HG03354 (cell line): Measurements from ENCODE around the gene MMEL1.

Source experiments
- ATAC-seq: cut with Tn5 transposase; IDR thresholded peaks from one replicate; pipeline ENCODE4 v1.9.1; 2021; ENCODE audit warnings: mild to moderate bottlenecking; ENCODE audit not compliant: unreplicated experiment, poor library complexity, severe bottlenecking

MMEL1 gene

DNA sequence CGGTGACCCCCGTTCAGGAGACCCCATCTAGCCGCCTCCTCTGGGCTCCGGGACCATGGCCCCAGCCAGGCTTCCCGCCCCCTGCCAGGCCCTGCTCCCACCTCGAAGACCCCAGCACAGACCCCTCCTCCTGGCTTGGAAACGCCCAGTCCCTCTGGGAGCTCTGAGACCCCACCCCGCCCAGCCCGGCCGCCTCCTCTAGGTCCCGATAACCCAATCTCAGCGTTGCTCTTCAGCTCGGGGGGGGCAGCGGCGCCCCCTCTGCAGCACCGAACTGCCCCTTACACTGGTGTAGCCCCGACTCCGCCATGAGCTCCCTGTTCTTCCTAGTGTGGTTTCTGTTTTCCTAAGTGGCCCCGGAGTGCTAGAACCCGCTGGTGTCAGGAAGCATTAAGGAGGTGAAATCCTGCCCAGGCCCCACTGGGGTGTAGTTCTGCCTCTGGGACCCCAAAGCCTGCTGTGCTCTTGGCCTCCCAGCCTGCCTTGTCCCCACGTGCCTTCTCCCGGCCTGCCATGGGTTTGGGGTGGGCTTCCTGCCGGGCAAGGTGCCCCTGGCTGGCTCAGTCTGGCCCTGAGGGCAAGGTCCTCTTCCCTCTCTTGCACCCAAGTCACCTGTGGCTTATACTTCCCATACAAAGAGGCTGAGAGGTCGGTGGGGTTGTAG is 10.7 kb upstream of the MMEL1 start:
- no peak for ATAC-seq

DNA sequence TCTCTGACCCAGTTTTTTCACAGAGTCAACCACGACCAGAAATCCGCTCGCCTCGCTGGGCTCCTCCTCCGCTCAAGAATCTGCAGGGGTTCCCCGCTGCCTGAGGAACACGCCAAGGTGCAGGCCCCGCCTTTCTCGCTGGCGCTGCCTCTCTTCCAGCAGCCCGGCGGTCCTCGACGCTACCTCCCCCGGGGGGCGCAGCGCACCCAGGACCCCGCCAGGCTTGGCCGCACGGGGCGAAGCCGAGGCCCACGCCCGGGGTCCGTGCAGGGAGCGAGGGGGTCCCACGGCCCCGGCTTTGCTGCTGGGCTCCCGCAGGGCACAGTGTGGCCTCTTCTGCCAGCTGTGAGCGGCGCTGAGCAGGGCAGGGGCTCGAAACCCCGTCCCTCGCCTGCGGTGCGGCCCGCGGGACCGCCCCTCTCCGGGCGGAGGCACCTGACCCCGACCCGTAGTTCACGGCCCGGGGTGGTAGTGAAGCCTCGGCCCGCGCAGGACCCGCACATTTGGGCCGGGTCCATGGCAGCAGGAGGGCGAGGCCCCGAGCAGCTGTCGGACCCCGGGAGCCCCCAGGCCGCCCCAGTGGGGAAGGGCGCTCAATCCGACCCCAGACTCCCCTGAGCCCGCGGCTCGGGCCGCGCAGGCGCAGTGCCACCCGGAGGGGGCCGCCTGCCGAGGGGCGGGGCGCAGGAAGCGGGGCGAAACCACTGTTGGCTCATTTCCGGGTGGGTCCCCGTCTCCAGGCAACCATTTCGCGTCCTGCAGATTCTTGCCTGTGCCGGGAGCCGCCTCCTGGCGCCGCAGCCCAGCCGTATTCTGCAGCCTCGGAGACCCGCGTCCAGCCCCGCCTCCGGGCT is 10.0 kb upstream of the MMEL1 start:
- ATAC-seq: peak; percentile 90

DNA sequence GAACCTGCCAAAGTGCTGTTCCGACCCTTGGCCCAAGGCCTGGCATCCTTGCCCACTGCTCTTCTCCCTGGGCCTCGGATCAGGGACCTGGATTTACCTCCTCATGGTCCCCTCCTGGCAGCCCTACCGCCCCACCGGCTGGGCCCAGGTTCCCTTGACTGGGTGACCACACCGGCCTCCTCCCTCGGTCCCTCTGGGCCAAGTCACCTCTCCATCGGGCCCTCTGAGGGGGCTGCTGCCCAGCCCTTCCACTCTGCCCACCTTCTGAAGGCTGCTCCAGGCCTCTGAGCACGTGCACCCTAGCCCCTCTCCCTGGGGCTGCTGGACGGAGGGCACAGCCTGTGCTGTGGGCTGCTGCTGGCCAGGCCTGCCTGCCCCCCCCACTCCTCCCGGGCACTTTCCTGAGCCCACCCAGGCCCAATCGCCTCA is 9.3 kb upstream of the MMEL1 start:
- ATAC-seq: peak; percentile 12

DNA sequence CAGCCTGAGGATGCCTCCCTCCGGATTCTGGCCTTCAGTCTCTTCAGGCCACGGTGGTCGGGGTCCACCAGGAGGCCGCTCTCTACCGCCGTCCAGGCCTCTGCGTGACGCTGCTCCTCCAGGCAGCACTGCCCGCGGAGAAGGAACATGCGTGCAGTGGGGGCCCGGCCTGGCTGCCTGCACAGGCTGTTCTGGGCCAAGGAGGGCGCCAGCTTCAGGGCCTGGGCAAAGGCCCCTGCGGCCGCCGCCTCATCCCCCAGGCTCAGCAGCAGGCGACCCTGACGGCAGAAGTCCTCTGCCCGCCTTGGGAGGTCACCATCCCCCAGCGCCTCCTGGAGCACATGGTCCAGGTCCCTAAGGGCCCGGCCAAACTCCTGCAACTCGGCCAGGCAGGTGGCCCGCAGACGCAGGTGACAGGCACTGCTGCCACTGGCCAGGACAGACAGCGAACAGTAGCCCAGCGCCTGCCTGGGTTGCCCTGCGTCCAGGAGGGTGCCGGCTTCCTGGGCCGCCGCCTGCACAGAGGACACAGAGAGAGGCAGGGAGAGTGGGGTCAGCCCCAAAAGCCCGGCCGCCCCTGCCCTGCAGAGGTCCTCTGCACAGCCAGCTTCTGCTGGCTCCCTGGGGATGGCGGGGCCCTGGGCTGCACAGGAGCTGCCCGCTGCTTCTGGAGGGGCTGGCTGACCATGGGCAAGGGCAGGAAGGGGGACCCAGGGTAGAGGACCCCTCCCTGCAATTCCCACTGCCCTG is 8.7 kb upstream of the MMEL1 start:
- ATAC-seq: no peak

DNA sequence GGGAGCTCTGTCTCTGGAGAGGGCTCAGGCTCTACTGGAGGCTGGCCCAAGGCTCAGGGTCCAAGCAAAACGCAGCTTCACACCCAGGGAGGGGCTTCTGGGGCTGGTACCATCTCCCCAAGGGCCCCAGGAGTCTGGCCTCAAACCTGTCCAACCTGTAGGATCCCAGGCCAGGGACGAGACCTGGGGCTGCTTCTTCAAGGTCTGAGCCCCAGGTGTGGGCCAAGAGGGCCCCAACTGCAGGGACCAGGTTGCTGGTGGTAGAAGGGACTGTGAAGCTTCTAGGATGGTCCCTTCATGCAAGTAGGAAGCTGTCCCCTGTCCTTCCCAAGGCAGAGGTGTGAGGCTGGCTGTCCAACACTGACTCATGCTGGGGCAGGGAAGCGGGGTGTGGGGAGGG is 7.8 kb upstream of the MMEL1 start:
- no peak for ATAC-seq

DNA sequence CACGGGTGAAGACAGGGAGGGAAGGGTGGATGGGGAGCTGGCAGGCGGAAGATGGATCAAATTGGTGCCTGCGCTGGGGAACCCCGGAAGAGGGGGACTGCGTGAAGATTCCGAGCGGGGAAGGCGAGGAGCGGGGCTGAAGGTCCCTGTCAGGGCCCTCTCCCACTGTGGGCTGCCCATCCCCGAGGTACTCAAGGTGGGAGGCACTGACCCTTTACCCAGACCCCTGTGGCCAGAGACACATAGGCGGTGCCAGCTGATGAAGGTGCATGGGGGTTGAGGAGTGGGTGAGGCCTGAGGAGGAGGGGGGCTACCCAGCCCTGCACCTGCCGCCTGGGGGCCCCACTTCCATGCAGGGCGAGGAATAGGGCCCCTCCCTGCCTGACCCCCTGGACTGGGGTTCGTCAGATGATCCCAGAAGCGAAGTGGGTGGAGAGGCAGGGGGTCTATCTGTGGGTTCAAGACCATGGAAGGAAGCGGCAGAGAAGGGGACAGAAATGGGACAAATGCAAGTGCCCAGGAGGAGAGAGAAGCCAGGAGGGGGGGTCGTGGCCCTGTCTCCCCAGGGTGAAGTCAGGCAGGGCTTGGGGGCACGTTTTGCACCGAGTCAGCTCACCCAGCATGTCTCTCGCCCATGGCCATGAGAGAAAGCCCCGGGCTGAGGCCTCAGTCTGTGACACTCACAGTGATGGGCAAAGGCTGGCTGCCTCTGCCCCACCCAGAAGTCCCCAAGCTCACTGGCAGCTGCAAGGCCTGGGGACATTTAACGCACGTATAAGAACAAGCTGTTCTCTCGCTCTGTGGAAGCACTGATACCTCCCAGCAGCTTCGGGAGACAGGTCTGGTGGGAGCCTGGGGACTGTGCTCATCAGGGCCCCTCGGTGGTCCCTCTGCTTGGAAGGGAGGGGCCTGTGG is 7.0 kb upstream of the MMEL1 start:
- ATAC-seq: no peak

DNA sequence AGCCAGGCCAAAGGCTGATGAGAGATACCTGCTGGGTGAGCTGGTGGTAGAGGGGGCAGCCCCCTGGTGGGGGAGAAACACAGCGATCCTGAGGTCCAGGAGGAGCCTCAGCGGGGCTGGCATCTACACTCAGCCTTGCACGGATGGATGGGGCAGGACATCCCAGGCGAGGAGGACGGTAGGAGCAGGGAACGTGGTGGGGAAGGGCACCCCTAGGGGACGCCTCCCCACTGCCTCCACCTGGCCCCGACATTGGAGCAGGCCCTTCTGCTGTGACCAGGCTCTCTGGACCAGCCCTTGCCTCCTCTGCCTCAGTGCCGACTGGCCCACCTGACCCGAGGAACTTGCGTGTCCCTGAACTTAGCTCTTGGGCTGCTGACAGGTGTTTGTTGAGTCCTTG is 6.4 kb upstream of the MMEL1 start:
- no peak for ATAC-seq

DNA sequence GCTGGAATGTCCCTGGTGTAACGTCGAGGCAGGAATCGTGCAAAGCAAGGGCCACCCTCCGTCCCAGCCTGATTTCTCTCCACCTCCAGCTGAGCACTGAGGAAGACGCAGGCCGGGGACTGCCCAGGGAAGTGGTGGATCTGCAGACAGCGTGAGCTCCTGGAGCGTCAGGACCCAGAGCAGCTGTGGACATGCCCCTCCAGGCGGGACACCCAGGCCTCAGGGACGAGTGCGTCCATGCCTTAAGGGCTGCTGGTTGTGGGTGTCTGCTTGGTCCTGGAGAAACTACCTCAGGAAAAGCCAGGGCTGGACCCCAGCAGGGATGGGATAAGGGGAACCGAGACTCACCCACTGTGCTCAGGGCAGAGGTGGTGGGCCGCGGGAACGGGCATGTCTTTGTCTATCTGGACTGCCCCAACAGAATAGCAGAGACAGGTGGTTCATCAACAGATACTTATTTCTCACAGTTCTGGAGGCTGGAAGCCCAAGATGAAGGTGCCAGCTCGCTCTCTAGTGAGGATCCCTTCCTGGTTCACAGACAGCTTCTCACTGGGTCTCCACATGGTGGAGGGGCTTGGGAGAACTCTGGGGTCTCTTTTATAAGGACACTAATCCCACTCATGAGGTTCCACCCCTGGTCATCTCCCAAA is 5.8 kb upstream of the MMEL1 start:
- ATAC-seq: no peak

DNA sequence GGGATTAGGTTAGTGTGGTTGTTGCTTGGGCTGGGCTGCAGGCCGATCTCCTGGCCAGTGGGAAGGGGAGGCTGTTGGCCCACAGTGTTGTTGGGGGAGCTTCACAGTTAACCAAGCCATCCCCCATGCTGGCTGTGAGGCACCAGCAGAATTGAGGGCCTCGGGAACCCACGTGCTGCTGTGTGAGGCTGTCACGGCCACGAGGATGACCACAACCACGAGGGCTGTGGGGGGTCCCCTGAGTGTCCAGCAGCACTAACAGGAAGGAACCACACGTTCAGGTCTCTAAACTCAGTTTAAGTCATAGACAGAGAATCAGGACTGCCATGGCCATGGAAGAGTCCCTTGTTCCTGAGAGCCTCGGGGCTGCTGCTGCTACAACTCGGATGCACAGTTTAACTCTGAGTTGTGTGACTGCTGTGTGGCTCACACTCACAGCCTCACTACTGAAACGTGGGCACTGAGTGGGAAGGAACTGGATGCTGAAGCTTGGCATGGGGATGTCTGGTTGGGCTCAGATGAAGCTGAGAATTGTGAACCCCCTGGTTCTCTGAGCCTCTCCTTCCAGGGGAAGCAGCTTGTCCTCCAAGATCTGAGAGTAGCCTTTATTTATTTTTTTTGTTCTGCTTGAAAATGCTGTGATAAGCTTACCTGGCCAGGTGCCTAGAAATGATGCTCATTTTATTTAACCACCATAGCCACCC is 4.8 kb upstream of the MMEL1 start:
- no peak for ATAC-seq

DNA sequence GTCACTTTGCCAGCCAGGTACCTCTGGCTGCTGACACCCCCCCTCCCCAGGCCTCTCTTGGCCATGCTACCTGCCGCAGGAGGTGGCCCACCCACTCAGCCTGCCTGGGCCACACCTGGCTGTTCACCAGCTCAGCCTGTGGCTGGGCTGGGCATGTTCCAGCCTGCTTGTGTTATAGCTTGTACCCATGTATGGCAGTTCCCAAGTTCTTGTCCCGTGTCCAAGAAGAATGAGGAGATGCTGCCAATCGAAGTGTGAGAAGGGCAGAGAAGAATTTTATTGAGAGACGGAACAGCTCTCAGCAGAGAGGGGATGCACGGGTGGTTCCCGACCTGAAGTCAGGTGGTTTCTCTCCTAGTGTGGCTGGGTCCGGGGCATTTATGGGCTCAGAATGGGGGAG is 3.9 kb upstream of the MMEL1 start:
- ATAC-seq: no peak

DNA sequence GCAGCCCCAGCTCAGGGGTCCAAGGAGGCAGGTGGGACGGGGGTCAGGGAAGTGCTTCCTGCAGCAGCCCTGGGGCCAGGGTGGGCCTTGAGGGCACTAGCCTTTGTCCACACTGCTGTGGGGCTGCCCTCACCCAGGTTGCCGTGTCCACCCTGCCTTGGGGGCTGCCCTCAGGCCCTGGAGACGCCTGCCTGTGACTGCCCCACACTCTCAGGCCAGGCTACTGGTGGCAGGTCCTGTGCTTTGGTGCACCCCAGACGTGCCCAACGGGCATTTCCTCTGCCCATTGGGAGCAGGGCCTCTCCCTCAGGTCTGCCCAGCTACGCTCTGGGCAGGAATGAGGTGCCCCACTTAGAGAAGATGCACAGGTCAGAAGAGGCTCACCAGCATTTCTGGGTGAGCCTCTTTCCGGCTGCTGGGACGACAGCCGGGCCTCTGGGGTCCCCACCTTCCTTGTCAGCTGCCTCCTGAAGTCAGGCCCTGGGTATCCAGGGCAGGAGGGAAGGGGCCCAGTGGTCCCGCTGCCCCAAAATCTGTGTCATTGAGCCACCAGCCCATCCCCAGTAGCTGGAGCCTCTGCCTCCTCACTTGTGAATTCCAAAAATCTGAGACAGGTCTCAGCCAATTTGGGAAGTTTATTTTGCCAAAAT is 2.7 kb upstream of the MMEL1 start:
- ATAC-seq: no peak

DNA sequence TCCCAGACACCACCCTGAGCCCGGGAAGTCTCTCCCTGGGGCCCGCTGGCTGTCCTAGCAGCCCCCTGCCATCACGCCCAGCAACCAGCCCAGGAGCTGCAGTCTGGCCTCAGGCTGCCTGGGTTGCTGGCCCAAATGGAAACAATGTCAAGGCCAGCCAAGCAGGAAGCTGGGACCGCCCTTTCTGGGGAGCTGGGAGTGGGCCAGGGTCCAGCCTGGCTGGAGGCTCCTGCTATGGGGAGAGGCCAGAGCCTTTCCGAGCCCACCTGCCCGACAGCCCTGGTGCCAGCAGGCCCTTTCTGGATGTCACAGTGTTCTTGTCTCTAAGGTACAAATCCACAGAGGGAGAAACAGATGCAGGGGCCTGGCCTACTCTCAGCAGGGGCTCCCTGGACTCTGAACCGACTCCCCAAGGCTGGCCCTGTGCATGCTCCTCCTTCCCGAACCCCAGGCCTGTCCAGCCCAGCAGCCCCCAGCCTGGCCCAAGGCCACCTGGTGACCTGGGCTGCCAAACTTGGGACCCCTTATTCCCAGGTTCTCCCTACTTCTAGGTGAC is 1.2 kb upstream of the MMEL1 start:
- no peak for ATAC-seq

DNA sequence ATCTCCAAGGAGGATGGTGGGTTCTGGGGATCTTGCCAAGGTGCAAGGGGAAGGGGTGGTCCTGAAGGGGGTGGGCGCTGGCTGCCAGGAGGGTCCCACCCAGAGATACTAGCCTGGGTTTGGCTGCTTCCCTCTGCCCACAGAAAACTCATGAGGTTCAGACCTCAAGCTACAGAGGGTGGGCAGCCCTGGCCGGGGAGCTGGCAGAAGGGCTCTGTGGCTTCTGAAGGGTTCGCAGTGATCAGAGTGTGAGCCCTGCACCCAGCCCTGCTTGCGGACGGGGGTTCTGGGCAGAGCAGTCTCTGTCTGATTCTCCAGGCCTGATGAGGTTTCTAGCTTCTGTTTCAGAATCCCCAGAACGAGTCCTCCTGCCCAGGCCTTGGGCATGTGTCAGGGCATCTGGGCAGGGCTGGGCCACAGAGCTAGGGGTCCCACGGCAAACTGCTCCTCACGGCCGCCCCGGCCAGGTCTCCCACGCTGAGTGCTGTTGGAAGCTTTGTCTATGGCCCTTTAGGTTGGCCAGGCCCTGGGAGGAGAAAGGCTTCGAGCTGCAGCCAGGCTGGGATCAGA is 635 bp upstream of the MMEL1 start:
- ATAC-seq: no peak

DNA sequence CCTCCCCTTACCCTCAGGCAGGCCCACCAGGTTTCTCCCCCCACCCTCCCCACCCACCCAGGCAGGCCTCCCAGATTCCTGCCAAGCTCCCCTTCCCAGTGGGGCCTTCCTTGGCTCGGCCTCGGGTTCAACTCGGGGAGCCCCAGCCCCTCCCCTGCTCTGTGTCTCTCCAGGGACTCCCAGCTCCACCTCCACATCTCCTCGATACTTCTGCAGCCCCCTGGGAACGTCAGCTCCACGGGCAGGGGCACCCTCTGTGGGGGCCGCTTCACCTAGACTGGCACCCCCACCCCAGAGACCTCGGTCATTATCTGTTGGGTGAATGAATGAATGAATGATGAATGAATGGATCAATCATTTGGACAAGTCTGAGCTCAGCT is 775 bp downstream of the MMEL1 start:
- no peak for ATAC-seq

DNA sequence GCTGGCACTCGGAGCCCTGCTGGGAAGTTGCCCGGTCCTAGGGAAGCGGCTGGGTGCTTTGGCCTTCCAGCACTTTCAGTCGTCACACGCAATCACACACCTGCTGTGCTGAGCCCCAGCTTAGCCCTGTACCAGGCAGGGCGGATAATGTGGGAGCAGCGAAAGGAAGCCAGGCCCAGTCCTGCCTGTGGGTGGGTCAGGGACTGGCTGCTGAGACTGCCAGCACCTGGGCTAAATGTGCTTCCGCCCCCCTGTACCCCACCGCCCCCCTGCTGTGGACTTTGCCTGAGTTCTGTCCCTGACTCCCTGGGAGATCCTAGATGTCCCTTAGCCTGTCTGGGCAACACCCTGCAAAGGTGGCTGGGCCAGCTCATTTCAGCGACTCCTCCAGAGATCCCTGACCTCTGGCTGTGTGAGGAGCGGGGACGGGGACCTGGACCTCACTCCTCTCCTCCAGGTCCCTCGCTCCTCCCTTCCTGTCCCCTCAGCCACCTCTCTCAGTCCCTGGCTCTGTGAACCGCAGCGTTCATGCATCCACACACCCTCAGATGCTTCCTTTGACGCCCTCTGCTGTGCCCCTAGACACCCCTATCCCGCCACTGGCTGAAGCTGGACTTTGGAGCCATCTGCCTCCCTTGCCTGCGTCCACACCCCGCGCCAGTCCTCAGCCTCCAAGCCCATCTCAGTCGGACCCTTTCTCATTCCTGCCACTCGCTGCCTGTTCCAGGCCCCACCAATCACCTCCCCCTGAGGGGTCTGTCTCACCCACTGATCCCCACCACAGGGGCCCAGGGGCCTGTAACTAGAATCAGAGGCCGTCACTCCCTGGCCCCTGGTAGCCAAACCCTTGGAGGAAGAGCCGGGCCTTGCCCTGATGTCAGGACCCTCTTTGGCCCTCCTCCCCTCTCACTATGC is 1.4 kb downstream of the MMEL1 start:
- no peak for ATAC-seq

DNA sequence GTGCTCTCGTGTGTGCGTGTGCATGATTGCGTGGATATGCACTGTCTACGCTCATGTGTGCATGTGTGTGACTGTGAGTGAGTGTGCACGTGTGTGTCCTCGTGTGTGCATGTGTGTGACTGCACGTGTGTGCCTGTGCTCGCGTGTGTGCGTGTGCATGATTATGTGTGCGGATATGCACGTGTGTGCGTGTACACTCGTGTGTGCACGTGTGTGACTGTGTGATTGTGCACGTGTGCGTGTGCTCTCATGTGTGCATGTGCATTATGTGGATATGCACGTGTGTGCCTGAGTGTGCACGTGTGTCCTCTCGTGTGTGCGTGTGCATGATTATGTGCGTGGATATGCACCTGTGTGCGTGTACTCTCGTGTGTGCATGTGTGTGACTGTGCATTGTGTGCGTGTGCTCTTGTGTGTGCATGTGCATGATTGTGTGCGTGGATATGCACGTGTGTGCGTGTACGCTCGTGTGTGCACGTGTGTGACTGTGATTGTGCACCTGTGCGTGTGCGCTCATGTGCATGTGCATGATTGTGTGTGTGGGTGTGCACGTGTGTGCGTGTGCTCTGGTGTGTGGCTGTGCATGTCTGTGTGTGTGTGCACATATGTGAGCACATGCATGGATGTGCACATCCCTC is 2.2 kb downstream of the MMEL1 start:
- ATAC-seq: no peak
